HL-60/S4 treated with retinoic acid at 250 ng/mL for 4 days and 3 days (cell line): ENCODE measurements around the gene LRSAM1.
"Not testable (repeated sequence)": the region's sequence is repeated elsewhere in the genome, so short reads cannot be mapped to it uniquely, and the experiment has no call there.

Source experiments
- in situ Hi-C: fragments of 300-500 bp; cut with MboI; formaldehyde crosslinking; loops from 2 replicates; pipeline ENCODE4 v1.7.0; 2022; ENCODE audit warnings: low sequenced_read_pairs

Gene LRSAM1

DNA sequence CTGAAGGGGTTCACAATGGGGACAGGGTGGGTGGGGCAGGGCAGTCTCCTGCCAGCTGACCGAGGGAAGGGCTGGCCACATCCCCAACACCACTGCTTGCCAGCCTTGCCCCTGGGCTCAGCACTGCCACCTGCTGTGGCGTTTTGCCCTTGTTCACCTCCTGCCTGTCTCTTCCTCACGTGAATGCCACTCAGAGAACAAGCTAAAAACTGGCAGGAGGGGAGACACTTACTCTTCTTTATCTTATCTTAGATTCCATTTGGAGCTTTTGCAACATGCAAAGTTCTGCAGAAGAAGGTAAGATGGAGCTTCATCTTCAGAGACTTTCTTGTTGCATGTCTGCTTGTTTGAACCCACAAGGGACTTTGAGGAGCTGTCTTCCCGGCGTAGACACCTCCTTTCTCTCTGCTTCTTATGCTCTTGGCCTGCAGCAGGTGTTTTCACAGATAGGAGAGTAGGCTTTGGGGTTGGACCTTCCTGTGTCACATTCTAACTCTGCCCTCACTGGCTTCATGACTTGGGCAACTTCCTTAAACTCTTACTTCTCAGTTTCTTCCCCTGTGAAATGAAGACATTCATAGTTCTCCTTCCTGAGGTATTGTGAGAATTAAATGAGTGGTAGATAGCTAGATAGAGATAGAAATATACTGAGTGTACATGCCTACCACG, 4.1 kb downstream of the LRSAM1 start:
- in situ Hi-C loops = no loop called here

DNA sequence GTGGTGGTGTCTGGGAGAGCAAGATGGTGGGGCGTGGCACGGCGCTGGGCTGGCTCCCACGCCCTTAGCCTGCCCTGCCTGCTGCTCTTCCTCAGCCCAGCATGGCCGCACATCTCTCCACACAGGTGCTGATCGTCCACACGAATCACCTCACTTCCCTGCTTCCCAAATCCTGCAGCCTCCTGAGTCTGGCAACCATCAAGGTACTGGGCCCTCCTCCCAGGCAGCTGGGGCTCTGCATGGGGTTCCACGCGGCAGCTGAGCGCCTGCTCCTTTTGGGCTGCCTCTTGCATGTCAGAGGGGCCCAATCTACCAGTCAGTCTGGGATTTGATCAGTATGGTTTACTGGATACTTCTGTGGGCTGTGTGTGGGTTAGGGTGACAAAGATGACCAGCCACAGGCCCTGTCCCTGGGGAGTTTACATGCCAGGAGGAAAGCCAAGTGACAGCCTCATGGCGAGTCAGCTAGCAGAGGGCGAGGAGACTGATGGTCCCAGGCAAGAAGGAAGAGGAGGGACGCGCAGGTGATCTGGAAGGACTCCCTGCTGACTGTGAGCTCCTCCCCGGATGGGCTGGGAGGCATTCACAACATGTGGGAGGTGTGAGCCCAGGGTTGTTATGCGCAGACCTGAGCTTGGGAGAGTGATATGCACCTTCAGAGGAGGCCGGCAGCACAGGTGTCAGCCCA, 6.0 kb downstream of the LRSAM1 start:
- in situ Hi-C loops = no loop called here

DNA sequence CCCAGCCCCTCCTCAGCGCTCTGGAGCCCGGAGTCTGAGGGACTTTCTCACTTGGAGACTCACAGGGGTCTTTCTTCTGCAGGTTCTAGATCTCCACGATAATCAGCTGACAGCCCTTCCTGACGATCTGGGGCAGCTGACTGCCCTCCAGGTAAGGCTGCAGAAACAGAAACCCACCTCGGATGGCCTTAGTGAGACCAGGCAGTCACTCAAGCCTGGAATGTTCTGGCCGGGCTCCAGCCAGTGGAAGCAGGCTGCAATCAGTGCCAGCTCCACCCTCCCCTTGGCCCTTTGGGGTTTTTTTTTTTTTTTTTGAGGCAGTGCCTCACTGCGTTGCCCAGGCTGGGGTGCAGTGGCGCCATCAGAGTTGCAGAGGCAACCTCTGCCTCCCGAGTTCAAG, 7.6 kb downstream of the LRSAM1 start:
- in situ Hi-C loops = no loop called here

DNA sequence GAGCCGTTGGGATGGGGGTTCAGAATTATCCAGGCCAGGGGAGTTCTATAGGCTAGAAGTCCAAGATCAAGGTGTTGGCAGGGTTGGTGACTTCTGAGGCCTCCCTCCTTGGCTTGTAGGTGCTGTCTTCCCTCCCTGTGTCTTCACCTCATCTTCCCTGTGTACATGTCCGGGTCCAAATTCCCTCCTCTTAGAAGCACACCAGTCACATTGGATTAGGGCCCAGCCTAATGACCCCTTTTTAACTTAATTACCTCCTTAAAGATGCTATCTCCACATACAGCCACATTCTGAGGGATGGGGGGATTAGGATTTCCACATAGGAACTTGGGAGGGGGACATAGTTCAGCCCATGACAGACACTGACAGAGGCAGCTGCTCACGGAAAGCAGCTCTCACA, 12.1 kb downstream of the LRSAM1 start:
- in situ Hi-C loops = no loop called here

DNA sequence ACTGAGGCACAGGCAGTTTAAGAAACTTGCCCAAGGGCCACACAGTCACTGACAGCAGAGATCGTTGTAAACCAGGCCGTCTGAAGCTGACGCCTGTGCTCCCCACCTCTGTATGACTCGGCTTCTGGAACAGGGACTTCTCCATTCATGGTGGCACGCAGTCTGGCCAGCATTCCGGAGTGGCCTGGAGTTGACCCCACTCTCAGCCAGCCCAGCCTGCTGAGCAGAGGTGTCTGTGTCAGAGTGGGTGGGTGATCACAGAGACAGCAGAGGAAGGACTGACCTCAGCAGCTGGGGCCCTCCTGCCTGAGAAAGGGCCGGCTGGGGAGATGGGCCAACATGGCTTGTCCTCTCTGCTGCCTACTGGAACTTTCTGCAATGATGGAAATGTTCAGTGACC, 12.6 kb downstream of the LRSAM1 start:
- in situ Hi-C loops = no loop called here

DNA sequence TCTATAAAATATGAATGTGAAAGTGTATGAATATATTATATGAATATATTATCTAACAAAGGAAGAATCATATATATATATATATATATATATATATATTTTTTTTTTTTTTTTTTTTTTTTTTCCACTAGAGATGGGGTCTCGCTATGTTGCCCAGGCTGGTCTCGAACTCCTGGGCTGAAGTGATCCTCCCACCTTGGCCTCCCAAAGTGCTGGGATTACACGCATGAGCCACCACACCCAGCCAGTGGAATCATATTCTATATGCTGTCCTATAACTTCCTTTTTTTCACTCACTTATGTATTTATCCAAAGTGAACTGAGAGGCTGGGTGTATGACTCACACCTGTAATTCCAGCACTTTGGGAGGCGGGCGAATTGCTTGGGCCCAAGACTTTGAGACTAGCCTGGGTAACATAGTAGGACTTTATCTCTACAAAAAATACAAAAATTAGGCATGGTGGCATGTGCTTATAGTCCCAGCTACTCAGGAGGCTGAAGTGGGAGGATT, 15.2 kb downstream of the LRSAM1 start:
- in situ Hi-C loops = not testable (repeated sequence)

DNA sequence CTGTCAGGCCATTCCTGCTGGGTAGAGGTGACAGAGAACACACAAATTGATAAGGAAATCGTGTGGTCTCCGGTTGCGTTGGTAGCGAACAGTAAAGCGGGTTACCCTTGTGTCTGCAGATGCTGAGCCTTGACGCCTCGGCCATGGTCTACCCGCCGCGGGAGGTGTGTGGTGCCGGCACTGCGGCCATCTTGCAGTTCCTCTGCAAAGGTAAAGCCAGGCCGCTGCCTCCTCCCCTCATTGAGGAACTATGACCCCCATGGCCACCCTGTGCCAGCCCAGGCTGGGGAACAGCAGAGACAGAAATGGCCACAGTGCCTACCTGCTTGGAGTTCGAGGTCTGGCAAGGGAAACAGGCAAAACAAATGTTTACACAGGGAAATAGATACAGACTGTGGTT, 16.3 kb downstream of the LRSAM1 start:
- in situ Hi-C loops = no loop called here

DNA sequence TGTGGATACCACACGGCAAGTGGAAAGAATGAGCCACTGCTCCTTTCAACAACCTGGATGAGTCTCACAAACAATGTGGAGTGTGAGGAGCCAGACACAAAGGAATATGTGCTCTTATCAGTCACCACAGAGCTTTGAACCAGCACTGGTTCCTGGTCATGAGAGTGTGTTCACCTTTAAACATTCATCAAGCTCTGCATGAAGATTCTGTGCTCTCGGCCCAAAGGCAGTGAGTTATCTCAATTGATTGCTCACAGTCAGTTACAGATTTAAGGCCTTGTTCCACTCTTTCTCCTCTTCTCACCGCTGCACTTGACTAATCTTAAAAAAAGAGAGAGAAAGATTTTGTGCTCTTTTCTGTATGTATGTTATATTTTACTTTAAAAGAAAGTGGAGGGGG, 19.4 kb downstream of the LRSAM1 start:
- in situ Hi-C loops = no loop called here

DNA sequence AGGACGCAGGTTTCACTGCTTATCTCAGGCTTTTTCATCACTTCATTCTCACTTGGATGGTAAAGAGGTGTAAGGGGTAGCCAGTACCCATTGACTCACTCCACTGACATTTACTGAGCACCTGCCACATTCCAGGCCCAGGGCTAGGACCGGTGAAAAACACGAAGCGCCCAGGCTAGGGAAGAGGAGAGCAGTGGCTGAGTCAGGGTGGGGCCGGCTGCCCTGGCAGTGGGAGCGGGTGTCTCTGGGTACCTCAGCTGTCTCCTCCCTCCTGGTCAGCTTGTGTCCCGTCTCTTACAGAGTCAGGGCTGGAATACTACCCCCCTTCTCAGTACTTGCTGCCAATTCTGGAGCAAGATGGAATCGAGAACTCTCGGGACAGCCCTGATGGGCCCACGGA, 22.2 kb downstream of the LRSAM1 start:
- in situ Hi-C loops = no loop called here

DNA sequence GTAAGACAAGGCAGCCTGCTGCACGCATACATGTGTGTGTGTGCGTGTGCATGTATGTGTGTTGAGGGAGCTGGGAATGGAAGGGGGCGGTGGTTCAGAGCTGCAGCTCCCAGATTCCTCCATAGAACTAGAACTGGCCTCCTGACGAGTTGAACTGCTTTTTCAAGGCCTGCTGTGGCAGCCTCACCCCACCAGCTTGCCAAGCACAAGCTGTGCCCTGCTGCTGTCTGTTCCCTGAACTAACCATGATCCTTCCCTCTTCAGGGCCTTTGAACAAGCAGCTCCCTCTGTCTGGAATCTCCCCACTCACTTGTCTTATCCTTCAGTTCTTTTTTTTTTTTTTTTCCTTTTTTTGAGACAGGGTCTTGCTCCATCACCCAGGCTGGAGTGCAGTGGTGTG, 22.6 kb downstream of the LRSAM1 start:
- in situ Hi-C loops = no loop called here

DNA sequence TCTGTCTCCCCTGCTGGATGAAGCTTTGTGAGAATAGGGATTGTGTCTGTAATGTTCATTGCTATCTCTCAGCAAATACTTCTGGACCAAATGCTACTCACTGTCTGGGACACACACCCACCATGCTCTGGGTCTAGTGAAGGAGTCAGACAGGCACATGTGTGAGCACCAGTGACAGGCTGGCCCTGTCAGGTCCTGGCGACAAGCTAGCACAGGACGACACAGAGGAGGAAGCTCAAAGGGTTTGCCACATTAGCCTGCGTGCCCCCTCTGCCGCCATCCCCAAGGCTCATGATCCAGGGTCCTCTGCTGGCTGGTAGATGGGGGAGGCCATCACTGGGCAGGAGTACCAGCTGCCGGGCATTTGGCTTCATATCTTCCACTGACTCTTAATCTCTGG, 23.3 kb downstream of the LRSAM1 start:
- in situ Hi-C loops = no loop called here

DNA sequence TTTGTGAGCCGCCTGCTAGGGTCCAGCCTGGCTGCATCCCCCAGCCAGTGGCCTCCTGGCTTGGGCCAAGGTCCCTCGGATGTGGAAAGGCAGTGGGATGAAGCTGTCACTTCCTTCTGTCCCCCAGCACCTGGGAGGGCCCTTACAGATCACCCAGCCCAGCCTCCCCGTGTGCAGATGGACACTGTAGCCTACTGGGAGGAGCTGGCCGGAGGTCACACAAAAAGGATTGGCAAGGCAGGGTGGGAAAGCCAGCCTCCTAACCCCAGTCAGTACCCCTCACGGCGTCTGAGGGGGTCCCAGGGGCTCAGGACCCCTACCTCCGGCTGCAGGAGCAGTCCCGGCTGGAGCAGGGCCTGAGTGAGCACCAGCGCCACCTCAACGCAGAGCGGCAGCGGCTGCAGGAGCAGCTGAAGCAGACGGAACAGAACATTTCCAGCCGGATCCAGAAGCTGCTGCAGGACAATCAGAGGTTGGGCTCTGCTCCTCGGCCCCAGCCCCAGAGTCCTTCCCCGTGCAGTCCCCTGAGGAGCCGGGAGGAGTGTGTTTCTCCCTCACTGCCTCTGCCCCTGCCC, 28.3 kb downstream of the LRSAM1 start:
- in situ Hi-C loops = no loop called here

DNA sequence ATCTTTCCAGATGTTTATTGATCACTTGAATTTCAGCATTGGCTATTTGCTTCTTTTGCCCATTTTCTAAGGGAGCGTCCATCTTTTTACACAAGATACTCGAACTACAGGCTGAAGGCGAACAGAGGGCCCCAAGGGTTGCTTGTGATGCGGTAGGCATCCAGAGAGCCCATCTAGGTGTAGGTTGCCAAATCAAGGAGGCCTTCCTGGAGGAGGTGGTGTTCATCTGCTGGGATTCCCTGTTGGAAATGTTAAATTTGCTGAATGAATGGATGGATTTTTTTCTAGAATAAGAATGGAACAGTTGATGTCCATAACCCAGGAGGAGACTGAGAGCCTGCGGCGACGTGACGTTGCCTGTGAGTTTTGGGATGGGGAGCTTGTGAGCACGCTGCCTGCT, 31.4 kb downstream of the LRSAM1 start:
- in situ Hi-C loops = no loop called here

DNA sequence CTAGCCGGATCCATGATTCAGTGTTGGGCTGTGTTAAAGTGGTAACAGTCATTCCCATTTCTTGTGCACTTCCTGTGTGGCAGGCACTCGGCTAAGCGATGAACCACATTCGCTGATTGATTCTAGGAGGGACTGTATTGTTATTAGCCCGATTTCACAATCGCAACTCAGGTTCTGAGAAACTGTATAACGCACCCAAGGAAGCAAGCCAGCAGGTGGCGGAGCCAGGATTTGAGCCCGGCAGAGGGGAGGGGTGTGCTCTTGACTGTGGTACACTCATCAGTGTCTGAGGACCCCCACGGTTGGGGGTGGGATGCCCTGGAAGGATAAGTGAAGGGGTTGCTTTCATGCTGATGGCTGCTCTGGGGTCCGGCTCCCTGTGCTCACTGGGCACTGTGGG, 34.7 kb downstream of the LRSAM1 start:
- in situ Hi-C loops = no loop called here

DNA sequence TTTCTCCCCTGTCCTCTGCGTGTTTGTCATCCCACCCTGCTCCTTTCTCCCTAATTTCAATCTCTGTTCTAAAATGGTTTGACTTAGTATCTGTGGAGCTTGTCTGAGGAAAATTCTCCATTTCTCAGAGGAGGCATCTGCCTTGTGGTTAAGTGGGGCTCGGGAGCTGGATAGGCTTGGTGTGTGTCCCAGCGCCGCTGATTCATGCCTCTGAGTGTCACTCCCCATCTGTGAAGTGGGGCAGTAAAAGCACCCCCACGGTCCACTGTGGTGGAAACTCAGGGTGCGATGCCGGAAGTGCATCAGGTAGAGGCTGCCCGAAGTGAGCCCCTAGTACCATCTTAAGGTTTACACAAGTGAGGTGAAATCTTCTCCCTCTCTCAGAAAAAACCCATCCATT, 37.6 kb downstream of the LRSAM1 start:
- in situ Hi-C loops = no loop called here

DNA sequence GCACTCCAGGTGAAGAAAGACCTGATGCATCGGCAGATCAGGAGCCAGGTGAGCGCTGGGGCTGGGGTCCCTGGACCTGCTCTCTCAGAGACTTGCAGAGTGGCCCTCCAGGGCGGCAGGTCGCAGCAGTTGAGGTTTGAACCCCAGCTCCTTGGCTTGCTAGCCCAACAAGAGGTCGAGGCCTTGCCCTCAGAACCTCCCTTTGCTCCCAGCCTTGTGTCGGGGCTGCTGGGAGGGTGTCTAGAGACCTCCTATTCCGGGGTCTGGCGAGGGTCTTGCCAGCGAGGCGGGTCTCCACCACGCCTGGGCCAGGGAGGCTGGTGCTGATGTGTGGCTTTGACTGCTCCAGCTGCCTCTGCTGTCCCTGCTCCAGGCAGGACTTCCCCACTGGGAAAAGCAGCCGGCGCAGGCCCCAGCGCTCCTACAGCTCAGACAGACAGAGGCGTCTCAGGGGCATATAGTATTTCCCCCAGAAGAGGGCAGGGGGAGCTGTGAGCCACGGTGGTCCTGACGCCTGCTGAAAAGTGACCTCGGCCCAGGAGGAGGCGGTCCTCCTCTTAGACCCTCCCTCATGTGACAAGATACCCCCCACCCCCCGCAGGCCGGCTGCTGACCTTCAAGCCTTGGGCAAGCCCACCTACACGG, 38.3 kb downstream of the LRSAM1 start:
- in situ Hi-C loops = no loop called here

DNA sequence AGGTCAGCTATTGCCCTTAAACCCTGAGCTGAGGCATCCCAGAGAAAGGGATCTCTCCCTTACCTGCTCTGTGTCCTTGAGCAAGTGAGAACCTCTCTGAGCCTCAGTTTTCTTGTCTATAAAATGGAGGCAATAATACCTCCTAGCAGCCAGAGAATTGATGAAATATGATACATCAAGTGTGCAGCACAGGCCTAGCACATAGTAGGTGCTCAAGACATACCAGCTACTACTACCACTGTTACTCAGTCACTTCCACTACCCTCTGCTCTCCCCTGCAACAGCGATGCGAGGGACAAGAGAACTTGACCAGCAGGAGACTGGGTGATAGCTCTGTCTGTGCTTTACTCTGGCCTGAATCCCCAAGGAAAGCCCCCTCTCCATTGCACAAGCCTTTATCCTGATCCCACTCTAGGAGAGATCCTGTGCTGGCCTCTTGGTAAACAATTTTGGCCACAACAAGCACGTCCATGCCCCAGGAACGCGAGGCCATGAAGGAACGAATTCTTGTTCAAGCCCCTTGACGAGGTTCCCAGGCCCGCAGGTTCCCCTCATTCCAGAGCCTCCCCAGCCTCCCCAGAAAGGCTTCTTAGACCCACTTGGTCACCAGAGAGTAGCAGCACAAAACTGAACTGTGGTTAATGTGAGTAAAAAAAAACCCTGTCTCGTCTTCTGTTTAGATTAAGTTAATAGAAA, 39.4 kb downstream of the LRSAM1 start:
- in situ Hi-C loops = no loop called here

DNA sequence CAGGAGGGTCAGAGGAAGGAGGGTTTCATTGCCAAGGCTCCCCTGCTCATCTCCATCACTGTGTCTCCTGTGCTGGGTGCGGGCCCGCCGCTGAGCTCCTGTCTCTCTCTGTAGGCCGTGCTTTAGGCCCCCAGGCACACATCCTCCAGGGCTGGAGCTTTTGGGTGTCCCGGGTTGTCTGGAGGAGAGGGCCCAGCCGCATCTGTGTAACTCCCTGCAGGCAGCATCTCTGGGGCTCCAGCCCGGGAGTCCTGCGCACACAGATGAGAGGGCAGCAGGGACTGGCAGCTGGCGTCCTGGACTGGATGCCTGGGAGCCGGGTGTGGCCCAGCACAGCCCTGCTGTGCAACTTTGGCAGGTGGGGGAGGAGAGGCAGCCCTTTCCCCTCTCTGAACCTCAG, 40.2 kb downstream of the LRSAM1 start:
- in situ Hi-C loops = no loop called here

DNA sequence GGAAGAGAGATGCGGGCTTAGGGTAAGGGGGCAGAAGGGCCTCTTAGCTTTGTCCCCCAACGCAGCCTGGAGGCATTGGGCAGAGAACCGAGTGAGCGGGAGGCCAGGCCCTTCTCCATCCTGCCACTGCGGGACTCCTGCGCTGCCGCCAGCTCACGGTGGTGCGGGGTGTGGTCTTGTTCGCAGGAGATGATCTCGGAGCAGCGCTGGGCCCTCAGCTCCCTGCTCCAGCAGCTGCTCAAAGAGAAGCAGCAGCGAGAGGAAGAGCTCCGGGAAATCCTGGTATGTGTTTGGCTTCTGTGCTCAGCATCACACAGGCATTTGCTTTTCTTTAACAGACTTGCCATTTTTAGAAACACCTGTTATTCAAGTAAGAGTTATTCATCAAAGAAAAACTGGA, 41.3 kb downstream of the LRSAM1 start:
- in situ Hi-C loops = no loop called here

DNA sequence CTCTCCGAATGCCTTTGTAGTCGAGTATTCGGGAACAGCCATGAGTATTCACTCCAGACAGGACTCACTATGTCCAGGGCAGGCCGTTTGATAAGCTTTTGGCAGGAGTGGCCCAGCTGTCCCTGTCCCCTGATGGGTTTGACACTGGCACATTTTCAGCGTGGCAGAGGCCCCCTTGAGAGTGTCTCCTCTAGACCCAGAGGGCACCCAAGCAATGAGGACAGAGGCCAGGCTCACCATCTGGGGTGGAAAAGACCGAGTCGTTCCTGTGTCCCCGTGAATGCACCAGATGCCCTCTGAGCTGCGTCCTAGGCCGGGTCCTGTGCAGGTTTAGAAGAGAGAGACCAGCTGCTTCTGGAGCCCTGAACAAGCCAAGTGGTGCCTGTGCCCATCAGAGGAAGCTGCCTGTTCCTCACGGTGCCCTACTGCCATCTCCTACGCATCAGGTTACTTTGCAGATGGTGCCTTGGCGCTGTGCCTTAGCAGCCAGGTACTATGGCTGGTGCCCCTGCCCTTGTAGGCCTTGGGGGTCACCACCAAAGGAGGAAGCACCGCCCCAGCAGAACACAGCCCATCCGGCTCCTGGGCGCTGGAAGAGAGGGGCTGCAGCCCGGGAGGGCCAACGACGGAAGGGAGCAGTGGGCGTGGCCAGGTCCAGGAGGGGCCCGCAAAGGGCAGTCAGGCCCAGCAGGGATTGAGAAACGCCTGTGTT, 42.4 kb downstream of the LRSAM1 start:
- in situ Hi-C loops = no loop called here

DNA sequence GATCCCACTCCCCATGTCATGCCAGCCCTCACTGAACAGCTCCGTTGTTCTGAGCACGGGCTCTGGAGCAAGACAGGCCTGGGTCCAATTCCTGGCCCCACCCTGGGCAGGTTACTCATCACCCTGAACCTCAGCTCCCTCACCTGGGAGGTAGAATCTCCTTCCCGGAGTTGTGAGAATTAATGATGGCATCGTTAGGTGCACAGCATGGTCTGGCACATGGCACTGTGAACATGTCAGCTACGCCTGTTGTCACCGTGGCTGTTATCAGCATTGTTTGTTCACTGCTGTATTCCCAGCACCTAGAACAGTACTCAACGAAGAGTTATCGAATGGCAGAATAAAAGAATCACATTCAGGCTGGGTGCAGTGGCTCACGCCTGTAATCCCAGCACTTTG, 43.0 kb downstream of the LRSAM1 start:
- in situ Hi-C loops = no loop called here
